ENCODE measurements around the gene GSKIP.

GSKIP gene

DNA sequence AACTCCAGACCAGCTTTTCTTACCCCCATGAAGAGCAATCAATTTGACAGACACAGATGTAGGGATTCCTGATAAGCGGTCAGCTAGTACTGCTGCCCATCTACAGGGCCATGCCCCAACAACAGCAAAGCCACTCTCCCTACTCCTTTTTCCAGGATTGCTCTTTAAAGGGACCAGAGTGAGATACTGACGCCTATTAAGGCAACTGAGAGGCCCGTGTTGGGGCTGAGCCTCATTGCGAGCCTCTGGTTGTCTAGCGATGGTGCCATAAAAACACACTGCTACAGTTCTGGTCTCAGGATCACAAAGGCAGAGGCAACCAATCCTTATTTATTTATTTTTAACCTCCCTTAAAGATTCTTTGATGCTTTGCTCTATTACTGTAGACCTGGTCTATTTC is 59.7 kb downstream of the GSKIP start:
- FAIRE-seq = no peak

DNA sequence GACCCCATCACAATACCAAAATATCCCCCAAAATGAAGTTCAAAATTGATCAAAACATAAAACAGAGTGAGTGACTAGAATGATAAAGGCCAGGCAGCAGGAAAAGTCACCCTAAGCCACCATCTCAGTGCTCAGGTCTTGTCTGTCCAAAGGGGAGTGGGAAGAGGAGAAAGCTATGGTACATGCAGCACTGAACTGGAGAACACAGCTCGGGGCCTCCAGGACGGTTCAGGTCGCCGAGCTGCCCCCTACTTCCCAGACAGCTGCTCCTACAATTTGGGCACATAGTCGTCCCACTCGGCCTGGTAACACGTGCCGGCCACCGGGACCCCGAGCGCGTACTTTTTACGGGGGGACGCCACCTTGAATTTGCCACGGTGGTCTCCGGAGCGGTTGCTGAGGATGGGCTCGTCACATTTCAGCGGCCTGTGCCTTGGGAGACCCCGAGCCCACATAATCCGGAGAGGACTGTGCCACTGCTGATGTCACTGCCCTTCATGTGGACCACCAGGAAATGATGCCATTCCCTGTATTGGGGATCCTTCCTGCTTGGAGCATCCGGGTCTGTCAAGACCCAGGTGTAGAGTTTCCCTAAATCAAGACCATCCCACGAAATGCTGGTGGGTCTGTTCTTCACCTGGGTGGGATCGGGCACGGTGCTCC is 60.3 kb downstream of the GSKIP start:
- FAIRE-seq = no peak

DNA sequence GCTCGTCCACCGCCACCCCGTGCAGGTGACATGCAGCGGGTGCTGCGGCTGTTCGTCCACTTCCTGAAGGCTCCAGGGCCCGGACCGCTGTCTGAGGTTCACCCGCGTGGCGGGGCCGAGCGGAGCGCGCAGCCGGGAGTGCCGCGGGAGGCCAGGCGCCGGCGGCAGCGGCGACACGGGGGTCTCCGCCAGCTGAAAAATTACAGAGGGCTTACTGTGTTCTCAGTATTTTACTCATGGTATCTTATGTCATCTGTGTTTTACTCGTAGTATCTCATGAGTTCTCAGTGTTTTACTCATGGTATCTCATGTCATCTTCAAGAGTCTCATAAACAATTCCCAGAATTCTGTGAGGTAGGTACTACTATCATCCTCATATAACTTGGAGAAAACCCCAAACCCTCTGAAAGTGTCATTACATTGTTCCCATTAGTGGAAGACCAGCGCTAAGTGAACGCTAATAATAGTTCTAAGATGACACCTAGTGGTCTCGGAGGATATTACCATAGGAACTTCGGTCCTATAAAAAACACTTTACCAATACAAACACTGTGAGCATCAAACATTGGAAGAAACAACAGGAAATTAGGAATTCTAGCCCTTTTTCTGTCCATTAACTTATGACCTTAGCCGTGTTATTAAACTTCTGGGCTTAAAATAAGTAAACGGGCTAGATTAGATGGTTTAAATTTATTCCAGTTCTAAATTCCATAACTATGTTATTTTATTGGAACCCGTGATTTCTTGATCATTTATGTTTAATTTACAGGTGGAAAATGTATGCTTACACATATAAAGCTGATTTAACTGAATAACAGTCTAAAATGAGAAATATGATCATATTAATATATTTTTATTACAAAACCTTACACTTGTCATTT is 61.0 kb downstream of the GSKIP start:
- FAIRE-seq = peak; percentile 87

DNA sequence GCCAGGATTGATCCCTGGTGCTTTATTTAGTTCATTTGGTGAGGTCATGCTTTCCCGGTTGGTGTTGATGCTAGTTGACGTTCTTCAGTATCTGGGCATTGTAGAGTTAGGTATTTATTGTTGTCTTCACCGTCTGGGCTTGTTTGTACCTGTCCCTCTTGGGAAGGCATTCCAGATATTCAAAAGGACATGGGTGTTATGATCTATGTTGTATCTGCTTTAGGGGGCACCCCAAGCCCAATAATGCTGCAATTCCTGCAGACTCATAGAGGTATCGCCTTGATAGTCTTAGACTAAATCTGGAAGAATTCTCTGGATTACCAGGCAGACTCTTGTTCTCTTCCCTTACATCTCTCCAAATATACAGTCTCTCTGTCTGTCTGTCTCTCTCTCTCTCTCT is 70.7 kb downstream of the GSKIP start:
- FAIRE-seq = no peak

Data from TTC549 (cell line).